Smooth muscle cell (in vitro differentiated cells): Measurements from ENCODE around the gene IL32. TPM values are rescaled to one million over a fixed set of nuclear protein-coding genes. Genes with fewer than 3 reads are reported as not detected.
"Not testable (repeated sequence)": the region's sequence is repeated elsewhere in the genome, so short reads cannot be mapped to it uniquely, and the experiment has no call there.

Experiments
- DNase-seq: peaks from one replicate; lab custom pipeline; 2025; ENCODE audit not compliant: unreplicated experiment; lab: John Stamatoyannopoulos, UW
- H2AFZ ChIP-seq: fragments of 200-600 bp; sonication (generic); 2 replicates; pipeline ENCODE4 v1.6.0; 2016; ENCODE audit warnings: antibody characterized with exemption, low read depth, mild to moderate bottlenecking
- H3F3A ChIP-seq: fragments of 200-600 bp; sonication (generic); 2 replicates; pipeline ENCODE4 v1.6.0; 2017; ENCODE audit warnings: antibody characterized with exemption, low read depth
- H3K27ac ChIP-seq: fragments of 200-600 bp; sonication (generic); 2 replicates; pipeline ENCODE4 v1.5.1; 2016; ENCODE audit warnings: low read depth, mild to moderate bottlenecking
- H3K27me3 ChIP-seq: fragments of 200-600 bp; sonication (generic); 2 replicates; pipeline ENCODE4 v1.6.1; 2016; ENCODE audit warnings: low read depth, mild to moderate bottlenecking
- H3K36me3 ChIP-seq: fragments of 200-600 bp; sonication (generic); 2 replicates; pipeline ENCODE4 v1.5.1; 2016; ENCODE audit warnings: low read depth
- H3K4me1 ChIP-seq: fragments of 200-600 bp; sonication (generic); 2 replicates; pipeline ENCODE4 v1.5.1; 2016; ENCODE audit warnings: low read depth
- H3K4me2 ChIP-seq: fragments of 200-600 bp; sonication (generic); 2 replicates; pipeline ENCODE4 v1.6.0; 2016; ENCODE audit warnings: mild to moderate bottlenecking
- H3K4me3 ChIP-seq: fragments of 200-600 bp; sonication (generic); 2 replicates; pipeline ENCODE4 v1.5.1; 2016; ENCODE audit warnings: mild to moderate bottlenecking
- H3K79me2 ChIP-seq: fragments of 200-600 bp; sonication (generic); 2 replicates; pipeline ENCODE4 v1.6.0; 2016; ENCODE audit warnings: low read depth, mild to moderate bottlenecking
- H3K9ac ChIP-seq: fragments of 200-600 bp; sonication (generic); 2 replicates; pipeline ENCODE4 v1.6.0; 2016; ENCODE audit warnings: low read depth
- H3K9me3 ChIP-seq: fragments of 200-600 bp; sonication (generic); replicated peaks from 2 replicates; pipeline ENCODE4 v1.5.1; 2016; ENCODE audit warnings: low read depth
- H4K20me1 ChIP-seq: fragments of 200-600 bp; sonication (generic); 2 replicates; pipeline ENCODE4 v1.6.0; 2016; ENCODE audit warnings: low read depth
- WGBS: methylation state at CpG from one replicate; pipeline ENCODE4 v1.1.7; 2016; ENCODE audit warnings: low lambda C conversion rate; 5-methylcytosine and 5-hydroxymethylcytosine counted together
- polyA plus RNA-seq: library from polyadenylated mRNA; unstranded; fragments of >200 nt; fragmentation: Nextera tagmentation; extraction: Ambion mirVana; gene quantifications from 2 replicates; pipeline ENCODE4 v1.2.1, GENCODE V29; 2016
- total RNA-seq: library from RNA; depleted of rRNA; stranded (reverse); fragments of >200 nt; gene quantifications from 2 replicates; pipeline ENCODE4 v1.2.3, GENCODE V29; 2014
- TF ChIP-seq, protein P1 (sequence below): fragments of 200-600 bp; sonication (generic); IDR thresholded peaks from 2 replicates; pipeline ENCODE4 v1.5.1; 2017; ENCODE audit warnings: borderline replicate concordance, mild to moderate bottlenecking, antibody characterized with exemption; ENCODE audit not compliant: insufficient read depth, poor library complexity, severe bottlenecking

The IL32 gene
- total and polyA plus RNA-seq, 2 experiments from 2014 or later: 26.3 to 27.7 TPM

DNA sequence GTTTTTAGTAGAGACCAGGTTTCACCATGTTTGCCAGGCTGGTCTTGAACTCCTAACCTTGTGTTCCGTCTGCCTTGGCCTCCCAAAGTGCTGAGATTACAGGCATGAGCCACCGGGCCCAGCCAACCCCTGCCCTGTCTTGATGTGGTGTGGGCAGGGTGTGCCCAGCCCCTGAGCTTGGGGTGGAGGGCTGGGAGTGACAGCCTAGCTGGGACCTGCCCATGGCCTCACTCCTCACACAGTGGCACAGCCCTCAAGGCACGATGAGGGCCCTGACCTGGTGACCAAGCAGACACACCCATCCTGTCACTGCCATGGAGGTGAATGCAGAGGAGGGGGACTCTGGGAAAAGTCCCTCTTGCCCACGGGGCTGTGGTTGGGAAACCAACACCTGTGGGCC is 3.0 kb downstream of the IL32 start:
- TF ChIP-seq, protein P1, sequence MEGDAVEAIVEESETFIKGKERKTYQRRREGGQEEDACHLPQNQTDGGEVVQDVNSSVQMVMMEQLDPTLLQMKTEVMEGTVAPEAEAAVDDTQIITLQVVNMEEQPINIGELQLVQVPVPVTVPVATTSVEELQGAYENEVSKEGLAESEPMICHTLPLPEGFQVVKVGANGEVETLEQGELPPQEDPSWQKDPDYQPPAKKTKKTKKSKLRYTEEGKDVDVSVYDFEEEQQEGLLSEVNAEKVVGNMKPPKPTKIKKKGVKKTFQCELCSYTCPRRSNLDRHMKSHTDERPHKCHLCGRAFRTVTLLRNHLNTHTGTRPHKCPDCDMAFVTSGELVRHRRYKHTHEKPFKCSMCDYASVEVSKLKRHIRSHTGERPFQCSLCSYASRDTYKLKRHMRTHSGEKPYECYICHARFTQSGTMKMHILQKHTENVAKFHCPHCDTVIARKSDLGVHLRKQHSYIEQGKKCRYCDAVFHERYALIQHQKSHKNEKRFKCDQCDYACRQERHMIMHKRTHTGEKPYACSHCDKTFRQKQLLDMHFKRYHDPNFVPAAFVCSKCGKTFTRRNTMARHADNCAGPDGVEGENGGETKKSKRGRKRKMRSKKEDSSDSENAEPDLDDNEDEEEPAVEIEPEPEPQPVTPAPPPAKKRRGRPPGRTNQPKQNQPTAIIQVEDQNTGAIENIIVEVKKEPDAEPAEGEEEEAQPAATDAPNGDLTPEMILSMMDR: no peak
- Histone ChIP-seq H3K4me3 (no peak overlapping the region), H3K9ac (no peak overlapping the region), H3K79me2 (no peaks in the 10 kb centered on the region), H3K4me2 (no peak overlapping the region), H3K27ac (no peak overlapping the region), H4K20me1 (no peaks in the 10 kb centered on the region), H3K4me1 (no peaks in the 10 kb centered on the region), H3K36me3 (no peaks in the 10 kb centered on the region), H2AFZ (no peak overlapping the region), H3F3A (no peaks in the 10 kb centered on the region), H3K27me3 (no peaks in the 10 kb centered on the region), H3K9me3 (no peaks in the 10 kb centered on the region)
- no peak for DNase-seq
- 93% methylated on average over 4 of the region's 4 CpGs for WGBS

DNA sequence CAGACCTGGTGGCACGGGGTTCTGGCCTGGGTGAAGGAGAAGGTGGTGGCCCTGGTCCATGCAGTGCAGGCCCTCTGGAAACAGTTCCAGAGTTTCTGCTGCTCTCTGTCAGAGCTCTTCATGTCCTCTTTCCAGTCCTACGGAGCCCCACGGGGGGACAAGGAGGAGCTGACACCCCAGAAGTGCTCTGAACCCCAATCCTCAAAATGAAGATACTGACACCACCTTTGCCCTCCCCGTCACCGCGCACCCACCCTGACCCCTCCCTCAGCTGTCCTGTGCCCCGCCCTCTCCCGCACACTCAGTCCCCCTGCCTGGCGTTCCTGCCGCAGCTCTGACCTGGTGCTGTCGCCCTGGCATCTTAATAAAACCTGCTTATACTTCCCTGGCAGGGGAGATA is 3.7 kb downstream of the IL32 start:
- H3K4me2 ChIP-seq, H3K9ac ChIP-seq, H3K9me3 ChIP-seq, H3K4me1 ChIP-seq, H3F3A ChIP-seq, H3K27ac ChIP-seq, H3K36me3 ChIP-seq, H3K4me3 ChIP-seq, H3K79me2 ChIP-seq, H4K20me1 ChIP-seq, H3K27me3 ChIP-seq, DNase-seq, H2AFZ ChIP-seq: not testable (repeated sequence)
- WGBS: 97% methylated on average over 8 of the region's 11 CpGs

DNA sequence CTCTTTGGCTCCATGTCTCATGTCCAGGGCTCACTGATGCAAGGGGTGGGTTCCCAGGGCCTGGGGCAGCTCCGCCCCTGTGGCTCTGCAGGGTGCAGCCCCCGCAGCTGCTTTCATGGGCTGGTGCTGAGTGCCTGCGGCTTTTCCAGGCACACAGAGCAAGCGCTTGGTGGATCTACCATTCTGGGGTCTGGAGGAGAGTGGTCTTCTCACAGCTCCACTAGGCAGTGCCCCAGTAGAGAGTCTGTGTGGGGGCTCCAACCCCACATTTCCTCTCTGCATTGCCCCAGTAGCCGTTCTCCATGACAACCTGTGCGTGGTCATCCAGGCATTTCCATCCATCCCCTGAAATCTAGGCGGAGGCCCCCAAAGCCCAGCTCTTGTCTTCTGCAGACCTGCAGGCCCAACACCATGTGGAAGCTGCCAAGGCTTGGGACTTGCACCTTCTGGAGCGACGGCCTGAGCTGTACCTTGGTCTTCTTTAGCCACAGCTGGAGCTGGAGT is 5.2 kb downstream of the IL32 start:
- TF ChIP-seq, protein P1: no peak
- WGBS: 92% methylated on average over 9 of the region's 9 CpGs
- Histone ChIP-seq H3K9me3 (no peaks in the 10 kb centered on the region), H3K27ac (no peak overlapping the region), H3K9ac (no peak overlapping the region), H3K4me3 (no peak overlapping the region), H4K20me1 (no peaks in the 10 kb centered on the region), H3K79me2 (no peaks in the 10 kb centered on the region), H3K27me3 (no peaks in the 10 kb centered on the region), H3K4me2 (no peak overlapping the region), H3F3A (no peaks in the 10 kb centered on the region), H3K4me1 (no peaks in the 10 kb centered on the region), H3K36me3 (no peaks in the 10 kb centered on the region), H2AFZ (no peak overlapping the region)
- no peak for DNase-seq

DNA sequence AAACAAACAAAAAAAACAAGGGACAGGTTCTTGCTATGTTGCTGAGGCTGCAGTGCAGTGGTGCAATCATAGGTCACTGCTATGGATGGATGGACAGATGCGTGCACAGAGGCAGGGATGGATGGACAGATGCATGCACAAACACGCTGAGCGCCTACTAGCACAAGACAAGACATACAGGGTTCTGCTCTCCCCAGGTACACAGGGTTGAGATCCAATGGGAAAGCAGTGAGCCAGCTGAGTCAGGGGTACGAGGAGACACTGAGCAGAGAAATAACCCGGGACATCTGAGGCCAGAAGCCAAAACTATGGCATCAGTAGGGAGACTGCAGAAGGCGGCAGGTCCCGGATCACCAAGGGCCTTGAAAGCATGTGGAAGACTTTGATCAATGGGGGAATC is 6.2 kb downstream of the IL32 start:
- WGBS: 88% methylated on average over 7 of the region's 7 CpGs
- H3K9me3 ChIP-seq: no peaks in the 10 kb centered on the region
- no peak overlapping the region for H3K4me3 ChIP-seq
- no peaks in the 10 kb centered on the region for H3K4me1 ChIP-seq
- no peak overlapping the region for H3K9ac ChIP-seq
- H3K27ac ChIP-seq: no peak overlapping the region
- no peaks in the 10 kb centered on the region for H3K79me2 ChIP-seq
- no peaks in the 10 kb centered on the region for H3F3A ChIP-seq
- no peak overlapping the region for H2AFZ ChIP-seq
- no peaks in the 10 kb centered on the region for H3K27me3 ChIP-seq
- H3K4me2 ChIP-seq: no peak overlapping the region
- DNase-seq: no peak
- TF ChIP-seq, protein P1: no peak
- no peaks in the 10 kb centered on the region for H4K20me1 ChIP-seq
- H3K36me3 ChIP-seq: no peaks in the 10 kb centered on the region

DNA sequence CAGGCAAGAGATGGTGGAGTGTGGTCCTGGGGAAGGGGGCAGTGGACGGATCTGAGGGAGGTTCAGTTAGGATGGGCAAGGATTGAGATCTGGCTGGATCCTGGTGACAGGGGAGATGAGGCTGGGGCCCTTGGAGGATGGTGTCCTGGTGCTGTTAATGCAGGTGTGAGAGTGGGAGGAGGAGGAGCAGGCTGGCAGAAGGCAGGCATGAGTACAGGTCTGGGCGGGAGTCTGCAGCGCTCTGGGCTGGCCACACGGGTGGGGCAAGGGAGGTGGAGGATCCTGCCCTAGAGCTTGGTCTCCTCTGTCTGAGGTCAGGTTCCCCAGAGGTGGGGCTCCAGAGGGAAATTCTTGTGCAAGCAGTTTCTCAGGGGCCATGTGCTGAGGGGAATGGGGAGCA is 6.7 kb downstream of the IL32 start:
- H3F3A ChIP-seq, H3K4me1 ChIP-seq, H3K4me3 ChIP-seq, H3K36me3 ChIP-seq, H2AFZ ChIP-seq, H3K9ac ChIP-seq, H3K4me2 ChIP-seq, DNase-seq, H3K9me3 ChIP-seq, H4K20me1 ChIP-seq, H3K27ac ChIP-seq, H3K79me2 ChIP-seq, H3K27me3 ChIP-seq: not testable (repeated sequence)
- WGBS: 78% methylated on average over 1 of the region's 4 CpGs

DNA sequence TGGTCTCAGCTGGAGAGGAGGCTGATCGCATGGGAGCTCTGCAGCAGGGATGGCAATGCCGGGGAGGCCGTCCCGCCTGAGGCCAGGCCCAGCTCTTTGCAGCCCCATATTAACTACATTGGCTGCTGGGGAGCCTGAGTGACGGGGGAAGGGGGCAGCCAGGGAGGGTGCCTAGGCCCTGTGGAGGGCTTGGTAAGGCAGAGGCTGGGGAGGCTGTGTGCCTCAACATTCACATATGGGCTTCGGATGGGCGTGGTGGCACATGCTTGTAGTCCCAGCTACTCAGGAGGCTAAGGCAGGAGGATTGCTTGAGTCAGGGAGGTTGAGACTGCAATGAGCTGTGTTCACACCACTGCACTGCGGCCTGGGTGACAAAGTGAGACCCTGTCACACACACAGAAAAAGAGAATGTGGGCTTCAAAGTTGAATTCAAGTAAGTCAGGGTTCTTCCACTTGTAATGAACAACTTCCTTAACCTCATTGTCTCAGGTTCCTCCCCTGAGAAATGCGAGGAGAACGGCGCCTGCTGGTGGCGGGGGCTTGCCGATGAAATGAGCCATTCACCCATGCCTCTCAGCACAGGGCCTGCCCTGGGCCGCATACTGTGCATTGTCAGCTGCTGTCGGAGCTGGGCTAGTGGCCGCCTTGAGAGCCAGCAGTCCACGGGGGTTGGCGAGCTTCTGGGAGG is 7.3 kb downstream of the IL32 start:
- H3K27me3 ChIP-seq, H3K36me3 ChIP-seq, H3K27ac ChIP-seq, H3K9ac ChIP-seq, H3K4me1 ChIP-seq, H3K79me2 ChIP-seq, DNase-seq, H3K4me2 ChIP-seq, H3K9me3 ChIP-seq, H3F3A ChIP-seq, H3K4me3 ChIP-seq, H2AFZ ChIP-seq, H4K20me1 ChIP-seq: not testable (repeated sequence)
- 77% methylated on average over 11 of the region's 18 CpGs for WGBS
